ENCODE results near the gene WDPCP.
A peak's percentile ranks its signal among the peaks of the same experiment; 100 is the strongest.
"Not testable (repeated sequence)": the region's sequence is repeated elsewhere in the genome, so short reads cannot be mapped to it uniquely, and the experiment has no call there.

WDPCP gene, protein sequence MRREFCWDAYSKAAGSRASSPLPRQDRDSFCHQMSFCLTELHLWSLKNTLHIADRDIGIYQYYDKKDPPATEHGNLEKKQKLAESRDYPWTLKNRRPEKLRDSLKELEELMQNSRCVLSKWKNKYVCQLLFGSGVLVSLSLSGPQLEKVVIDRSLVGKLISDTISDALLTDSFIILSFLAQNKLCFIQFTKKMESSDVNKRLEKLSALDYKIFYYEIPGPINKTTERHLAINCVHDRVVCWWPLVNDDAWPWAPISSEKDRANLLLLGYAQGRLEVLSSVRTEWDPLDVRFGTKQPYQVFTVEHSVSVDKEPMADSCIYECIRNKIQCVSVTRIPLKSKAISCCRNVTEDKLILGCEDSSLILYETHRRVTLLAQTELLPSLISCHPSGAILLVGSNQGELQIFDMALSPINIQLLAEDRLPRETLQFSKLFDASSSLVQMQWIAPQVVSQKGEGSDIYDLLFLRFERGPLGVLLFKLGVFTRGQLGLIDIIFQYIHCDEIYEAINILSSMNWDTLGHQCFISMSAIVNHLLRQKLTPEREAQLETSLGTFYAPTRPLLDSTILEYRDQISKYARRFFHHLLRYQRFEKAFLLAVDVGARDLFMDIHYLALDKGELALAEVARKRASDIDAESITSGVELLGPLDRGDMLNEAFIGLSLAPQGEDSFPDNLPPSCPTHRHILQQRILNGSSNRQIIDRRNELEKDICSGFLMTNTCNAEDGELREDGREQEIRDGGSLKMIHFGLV

DNA sequence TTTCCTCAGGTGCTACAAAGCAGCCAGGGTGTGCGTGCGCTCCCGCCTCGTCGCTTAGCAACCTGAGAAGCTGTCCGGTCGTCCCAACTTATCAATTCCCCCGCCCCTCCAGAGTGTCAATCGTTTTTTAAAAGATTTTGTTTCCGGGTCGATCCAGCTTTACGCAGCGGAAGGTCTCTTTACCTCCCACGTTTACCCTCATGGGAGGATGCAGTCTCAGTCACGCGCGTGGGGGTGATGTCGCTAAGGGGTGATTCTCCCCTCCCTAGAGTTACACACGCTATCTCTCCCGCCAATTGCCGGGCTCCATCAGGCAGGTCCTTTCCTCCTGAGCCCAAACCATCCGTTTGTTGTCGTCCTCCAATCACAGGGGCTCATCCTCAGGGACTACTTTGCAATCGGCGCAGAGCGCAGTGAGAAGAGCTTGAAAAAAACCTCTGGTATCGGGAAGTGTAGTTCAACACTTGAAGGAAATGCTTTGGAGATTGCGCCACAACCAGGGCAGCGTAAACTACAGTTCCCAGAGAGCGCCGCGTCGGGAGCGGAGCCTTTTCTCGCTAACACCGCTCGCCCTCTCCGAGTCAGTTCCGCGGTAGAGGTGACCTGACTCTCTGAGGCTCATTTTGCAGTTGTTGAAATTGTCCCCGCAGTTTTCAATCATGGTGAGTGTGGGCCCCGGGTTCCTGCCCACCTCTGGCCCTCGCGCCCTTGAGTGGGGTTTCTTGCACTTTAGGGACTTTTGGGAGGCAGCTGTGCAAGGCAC is at the start of gene WDPCP, which contains the start of gene MDH1:
Gene WDPCP, minus strand, starts transcription at position 93 of the 763 bp plus-strand sequence. CDS start 206 bp downstream, outside the sequence.
Gene MDH1, plus strand, starts transcription at position 579 of the 763 bp plus-strand sequence. Its CDS starts 81 bp downstream, at position 660.
- DNase-seq (ENCODE audit: low spot score) = peak; percentile 98

DNA sequence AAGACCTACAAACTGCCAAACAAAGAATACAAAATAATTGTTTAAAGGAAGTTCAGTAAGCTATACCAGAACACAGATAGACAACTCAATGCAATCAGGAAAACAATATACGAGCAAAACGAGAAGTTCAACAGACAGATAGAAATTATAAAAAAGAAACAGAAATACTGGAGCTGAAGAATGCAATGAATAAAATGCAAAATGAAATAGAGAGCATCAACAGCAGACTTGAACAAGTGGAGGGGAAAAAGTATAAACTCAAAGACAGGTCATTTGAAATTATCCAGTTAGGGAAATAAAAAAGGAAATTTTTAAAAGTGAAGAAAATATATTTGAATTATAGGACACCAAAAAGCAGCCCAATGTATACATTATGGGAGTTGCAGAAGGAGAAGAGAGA is 44.1 kb upstream of the WDPCP start:
- no peak for DNase-seq (ENCODE audit: low spot score)

DNA sequence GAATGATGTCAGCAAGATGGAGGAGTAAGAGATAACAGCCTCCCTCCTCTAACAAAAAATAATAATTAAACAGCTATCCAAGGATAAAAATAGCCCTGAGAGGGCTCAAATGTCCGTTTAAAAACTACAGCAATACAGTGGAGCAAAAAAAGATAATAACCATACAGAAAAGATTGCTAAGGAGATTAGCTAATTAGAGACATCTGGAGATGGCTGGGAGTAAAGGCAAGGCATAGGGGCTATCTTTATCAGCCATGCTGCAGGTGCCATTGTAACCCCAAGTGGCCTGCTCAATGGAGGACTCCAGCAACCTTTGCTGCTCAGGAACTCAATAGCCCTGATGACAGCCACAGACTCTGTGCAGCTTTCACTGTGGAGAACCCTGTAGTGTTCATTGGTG is 43.2 kb upstream of the WDPCP start:
- DNase-seq (ENCODE audit: low spot score) = no peak

DNA sequence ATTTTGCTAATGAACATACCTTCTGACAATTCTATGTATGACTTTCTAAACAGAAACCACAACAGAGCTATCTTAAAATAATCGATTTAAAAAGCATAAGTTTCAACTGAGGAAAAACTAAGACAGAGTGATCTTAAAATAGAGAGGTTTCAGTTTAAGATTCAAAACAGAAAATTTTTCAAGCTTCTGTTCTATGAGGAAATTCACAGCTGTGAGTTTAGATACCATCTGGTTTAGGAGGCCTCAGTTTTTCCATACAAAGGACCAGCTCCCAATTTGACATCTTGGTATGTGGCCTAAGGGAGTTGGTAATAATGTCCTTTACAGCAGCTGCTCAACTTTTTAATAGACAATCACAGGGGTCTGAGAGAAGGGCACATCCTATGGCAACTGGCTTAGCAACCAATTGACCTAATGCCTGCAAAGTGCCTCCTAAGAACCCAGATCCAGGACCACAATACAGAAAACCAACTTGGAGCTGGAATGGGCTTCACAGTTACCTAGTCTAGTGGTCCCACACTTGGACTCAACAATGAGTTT is 40.2 kb upstream of the WDPCP start:
- no peak for DNase-seq (ENCODE audit: low spot score)

DNA sequence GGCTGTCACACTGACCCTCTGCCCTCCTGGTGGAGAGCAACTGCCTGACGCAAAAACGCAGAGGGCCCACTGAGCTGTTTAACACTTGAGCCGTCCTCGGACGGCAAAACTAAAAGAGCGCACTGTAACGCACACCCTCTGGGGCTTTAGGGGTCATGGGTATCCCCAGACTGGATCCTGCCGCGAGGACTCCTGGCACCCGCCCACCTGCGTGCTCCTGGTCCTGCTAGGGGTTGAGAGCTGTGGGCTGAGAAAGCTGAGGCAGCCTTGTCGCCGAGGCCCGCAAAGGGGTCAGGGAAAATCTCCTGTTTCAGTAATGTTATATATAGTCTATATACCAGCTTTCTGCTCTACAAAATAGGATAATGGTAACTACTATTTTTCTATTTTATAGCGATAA is 39.6 kb upstream of the WDPCP start:
- DNase-seq (ENCODE audit: low spot score) = no peak

DNA sequence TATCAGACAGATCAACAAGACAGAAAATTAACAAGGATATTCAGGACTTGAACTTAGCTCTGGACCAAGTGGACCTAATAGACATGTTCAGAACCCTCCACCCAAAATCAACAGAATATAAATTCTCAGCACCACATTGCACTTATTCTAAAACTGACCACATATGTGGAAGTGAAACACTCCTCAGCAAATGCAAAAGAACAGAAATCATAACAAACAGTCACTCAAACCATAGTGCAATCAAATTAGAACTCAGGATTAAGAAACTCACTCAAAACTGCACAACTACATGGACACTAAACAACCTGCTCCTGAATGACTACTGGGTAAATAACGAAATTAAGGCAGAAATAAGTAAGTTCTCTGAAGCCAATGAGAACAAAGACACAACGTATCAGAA is 35.5 kb upstream of the WDPCP start:
- not testable (repeated sequence) for DNase-seq (ENCODE audit: low spot score)

DNA sequence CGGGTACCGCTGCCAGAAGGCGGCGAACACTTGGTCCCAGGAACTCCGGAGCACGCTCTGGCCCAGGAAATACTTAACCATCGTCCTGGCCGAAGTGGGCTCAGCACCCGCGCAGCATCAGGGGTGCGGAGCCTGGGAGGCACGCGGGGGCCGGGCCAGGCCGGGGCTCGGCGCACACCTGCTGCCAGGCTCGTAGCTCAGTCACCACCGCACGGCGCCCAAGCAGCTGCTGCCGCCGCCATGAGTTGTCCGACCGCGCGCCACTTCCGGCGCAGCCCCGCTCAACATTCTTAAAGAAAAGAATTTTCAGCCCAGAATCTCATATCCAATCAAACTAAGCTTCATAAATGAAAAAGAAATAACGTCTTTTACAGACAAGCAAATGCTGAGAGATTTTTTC is 34.5 kb upstream of the WDPCP start:
- no peak for DNase-seq (ENCODE audit: low spot score)

DNA sequence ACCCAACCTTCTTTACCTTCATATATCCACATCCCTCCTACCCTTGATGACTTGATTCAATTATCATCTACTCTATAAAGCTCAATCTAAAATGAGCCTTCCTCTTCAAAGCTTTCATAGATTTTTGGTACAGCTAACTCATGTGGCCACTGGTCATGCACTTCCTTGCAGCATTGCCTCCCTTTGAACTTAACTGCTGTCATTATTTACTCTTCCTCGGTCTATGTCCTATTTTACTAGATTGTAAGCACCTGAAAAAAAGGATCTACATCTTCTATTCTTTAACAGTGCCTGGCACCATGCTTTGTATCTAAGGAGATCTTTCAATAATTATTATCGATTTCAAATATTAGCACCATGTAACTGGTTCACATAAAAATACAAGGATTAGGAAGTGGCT is 31.1 kb upstream of the WDPCP start:
- DNase-seq (ENCODE audit: low spot score) = no peak

DNA sequence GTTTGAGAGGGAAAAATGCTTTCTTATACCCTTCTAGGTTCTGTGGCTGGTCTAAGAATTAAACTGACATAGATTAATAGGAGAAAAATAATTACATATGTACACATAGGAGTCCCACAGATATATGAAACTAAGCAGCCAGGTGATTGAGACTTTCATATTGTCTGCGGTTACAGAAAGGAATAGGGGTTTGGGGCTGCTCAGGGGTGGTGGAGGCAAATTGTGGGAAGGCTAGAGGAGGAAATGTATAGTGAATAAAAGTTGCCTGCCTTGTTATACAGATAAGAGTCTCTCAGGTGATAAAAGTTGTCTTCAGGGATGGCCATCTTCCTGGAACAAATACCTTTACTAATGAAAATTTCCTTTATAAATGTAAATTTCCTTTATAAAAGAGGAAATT is 29.1 kb upstream of the WDPCP start:
- DNase-seq (ENCODE audit: low spot score) = no peak

DNA sequence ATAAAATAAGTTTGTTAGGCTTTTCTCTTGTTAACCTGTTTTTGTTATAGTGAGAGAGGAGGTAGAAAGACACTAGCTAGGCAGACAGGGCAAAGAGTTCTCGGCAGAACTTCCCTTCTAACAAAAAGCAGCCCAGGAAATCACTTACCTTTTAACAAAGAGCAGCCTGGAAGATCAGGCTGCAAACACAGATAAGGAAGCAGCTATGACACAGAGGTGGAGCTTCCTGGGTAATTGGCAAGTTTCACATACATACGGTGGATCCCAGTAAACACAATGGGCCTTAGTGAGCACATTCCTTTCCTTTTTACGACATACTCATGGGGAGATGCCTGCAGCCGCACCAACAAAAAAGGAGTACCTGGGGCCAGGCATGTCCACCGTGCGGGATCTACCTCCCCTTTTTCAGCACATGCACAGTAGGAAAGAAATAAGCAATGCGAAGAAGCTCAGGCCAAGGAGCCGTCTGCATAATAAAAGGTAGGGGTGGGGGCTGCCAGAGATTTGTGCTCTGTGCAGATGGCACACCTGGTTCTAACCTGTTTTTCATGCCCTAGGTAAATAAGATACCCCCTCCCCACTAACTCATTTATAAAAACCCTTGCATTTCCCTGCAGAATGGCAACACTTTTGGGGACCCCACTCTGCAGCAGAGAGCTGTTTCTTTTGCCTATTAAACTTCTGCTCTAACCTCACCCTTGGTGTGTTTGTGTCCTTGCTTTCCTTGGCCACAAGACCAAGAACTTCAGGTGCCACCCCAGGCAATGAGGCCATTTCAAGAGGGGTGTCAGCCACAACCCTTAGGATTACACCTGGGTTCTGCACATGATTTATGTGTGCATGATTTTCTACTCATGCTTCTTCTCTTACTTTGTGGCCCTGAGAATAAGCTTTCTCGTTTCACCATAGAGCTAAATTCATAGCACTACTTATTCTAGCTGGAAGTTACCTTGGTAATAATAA is 27.0 kb upstream of the WDPCP start:
- peak; percentile 58 for DNase-seq (ENCODE audit: low spot score)

DNA sequence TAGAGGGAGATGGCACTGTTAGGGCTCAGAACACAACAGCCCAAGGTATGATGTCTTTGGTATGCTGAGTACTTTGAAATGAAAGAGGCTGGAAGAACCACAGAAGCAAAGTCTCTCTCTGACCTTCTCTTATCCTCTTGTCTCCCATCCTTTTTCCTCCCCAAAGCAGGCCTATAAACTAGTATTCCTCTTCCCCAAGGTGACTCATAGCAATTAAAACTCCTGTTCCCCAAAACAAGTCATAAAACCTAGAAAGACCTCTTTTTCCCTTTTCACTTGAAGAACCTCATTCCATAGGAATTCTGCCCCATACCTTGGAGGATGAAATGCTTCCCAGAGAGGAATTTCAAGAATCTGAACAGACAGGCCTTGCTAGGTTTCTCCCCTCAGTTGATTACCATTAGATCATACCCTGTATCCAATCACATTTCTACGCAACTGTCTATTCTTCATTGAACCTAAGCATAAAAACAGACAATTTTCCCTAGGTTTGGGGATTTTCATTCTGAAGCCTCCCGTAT is 26.2 kb upstream of the WDPCP start:
- peak; percentile 40 for DNase-seq (ENCODE audit: low spot score)

DNA sequence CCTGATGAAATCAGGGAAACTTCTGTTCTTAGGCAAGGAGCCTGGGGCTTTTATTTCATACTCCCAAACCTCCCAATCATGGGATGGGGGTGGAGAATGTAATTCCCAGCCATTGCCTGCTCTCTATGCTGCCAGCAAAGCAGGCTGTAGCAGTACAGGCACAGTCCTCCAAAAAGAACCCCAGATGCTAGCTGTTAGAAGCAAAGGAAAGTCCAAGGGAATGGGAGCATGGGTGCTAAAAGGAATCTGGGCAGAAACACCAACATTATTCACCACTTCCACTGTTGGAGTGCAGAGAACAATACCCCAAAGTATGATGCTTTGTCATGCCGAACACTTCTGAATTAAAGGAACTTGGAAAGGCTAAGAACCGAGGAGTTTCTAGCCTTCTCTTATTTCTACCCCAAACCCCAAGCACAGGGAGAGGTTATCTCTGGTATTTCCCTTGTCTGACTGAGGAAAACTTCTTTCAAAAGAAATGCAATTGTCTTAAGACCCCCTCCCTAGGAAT is 25.2 kb upstream of the WDPCP start:
- no peak for DNase-seq (ENCODE audit: low spot score)

DNA sequence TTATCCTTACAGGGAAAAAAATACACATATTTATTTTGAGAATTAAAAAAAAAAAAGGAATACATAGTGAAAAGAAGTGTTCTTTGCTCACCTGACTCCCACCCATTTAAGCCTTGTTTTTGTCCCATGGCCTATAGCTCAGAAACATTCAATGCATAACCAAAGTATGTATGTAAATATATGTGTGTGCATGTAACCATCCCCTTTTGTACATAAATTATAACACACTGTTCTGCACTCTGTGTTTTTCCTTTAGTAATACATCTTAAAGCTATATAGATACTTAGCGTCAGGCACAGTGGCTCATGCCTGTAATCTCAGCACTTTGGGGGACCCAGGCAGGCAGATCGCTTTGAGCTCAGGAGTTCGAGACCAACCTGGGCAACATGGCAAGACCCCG is 22.2 kb upstream of the WDPCP start:
- DNase-seq (ENCODE audit: low spot score) = no peak

DNA sequence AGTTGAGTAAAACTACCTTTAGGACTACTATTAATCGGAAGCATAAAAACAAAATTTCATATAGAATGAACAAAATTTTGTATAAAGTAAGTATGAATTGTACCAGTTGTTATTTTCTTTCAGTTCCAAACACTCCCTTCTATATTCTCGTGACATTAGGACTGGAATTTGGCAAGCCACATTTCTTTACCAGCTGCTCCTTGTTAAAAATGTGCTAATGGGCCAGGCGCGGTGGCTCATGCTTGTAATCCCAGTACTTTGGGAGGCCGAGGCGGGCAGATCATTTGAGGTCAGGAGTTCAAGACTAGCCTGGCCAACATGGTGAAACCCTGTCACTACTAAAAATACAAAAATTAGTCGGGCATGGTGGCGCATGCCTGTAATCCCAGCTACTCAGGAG is 20.6 kb upstream of the WDPCP start:
- DNase-seq (ENCODE audit: low spot score) = not testable (repeated sequence)

DNA sequence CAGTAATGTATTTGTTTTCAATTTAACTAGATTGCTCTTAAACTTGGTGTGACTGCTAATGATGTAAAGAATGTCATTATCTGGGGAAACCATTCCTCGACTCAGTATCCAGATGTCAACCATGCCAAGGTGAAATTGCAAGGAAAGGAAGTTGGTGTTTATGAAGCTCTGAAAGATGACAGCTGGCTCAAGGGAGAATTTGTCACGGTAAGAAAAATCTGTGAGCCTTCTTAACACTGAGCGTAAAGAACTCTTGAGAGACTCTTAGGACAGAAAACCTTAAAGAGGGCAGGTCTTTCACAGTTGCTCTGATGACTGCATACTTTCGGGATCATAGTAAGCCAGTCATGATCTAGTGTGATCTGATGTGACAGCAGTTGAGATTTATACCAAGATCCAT is 16.4 kb upstream of the WDPCP start:
- DNase-seq (ENCODE audit: low spot score) = no peak

DNA sequence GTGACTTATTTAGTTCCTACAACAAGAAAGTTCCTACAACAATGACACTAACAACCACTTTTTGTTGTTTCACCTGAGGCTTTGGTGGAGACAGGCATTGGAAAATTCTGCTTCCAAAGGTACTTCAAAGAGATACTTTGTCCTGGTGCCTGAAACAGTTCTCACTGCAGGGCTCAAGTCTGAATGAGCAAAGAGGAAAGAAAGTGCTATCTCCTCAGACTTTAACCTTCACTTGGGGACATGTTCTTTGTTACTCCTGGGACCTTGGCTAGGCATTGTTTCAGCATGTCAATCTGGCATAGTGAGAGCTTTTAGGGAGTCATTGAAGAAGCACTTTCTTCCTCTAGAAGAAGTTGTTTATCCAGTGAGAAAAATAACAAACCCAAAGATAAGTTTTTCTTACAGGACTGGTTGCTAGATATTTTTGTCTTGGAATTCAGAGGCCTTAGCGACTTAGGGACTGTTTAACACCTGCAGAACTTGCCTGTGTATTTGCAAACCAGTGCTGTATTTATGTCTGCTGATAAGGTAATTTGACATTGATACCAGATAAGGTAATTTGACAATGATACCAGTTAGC is 12.7 kb upstream of the WDPCP start:
- DNase-seq (ENCODE audit: low spot score) = no peak

DNA sequence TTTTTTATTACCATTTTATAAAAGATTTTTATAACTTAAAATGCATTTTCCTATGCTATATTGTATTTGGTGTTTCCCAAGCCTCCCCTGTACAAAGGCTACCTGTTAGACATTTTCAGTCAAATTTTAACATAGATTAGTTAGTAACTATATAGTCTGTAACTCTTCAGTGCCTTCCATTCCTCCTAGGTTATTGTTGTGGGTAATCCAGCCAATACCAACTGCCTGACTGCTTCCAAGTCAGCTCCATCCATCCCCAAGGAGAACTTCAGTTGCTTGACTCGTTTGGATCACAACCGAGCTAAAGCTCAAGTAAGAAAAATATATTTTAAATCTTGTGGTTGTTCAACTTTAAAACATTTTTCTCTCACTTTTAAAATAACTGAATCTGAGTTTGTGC is 10.7 kb upstream of the WDPCP start:
- no peak for DNase-seq (ENCODE audit: low spot score)

DNA sequence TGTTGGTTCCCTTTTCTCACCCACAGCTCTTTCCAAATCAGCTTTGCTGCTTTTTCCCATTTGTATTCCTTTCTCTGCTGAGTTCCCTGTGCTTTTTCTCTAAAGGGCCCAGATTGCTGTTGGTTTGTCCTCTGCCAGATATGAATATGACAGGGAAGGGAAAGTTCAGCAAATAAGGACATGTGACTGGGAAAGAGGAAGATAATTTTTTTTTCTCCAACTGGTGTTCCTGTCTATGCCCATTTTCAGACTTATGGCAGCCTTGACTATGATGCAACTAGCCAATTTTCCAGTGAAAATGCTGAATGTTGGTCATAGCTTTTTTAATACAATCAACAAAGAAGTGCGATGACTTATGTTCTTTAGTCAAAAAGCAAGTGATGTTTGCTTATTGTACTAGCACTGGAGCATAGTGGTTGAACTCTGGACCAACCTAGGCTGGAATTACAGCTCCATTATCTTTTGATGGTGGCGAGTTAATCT is 8.2 kb upstream of the WDPCP start:
- no peak for DNase-seq (ENCODE audit: low spot score)

DNA sequence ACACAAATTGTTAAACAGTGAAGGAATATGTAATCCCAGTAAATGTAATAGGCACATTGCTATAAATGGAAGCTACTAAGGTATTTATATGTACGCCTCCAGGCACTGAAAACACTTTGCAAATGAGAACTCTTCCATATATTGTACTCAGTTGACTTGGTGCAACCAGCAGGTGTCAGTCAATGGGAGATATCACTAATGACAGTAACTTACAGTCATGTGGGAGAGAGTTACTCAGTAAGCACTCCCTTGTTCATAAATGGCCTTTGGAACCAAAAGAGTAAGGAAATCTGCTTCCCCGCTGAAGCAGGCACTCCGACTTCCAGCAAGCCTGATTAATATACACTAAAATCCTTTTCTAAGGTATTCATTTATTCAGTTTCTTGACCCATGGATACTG is 6.4 kb upstream of the WDPCP start:
- DNase-seq (ENCODE audit: low spot score) = no peak

DNA sequence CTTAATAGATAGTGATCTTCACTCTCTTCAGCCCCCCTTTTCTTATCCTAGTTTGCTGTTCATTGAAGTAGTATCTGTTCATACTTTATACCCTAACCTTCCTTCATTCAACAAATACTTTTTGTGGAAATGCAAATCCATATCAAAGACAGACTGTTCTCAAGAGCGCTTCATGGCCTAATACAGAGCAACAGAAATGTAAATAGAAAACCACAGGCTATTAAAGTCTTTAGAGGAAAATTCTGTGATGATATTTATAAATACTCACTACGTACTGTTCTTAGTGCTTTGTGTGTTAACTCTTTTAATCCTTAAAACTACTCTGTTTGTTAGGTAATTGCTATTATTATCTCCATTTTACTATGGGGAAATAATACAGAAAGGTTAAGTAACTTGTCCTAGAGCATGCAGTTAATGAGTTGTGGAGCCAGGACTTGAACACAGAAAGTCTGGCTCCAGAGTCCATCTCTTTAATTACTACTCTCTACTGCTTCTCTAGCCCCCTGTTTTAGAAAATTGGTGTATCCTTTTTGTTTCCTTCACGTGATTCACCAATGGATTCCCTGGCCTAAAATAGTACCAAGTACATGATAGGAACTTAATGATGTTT is 3.4 kb upstream of the WDPCP start:
- no peak for DNase-seq (ENCODE audit: low spot score)
